ENCODE results near the gene GAK.
"Not testable (repeated sequence)": the region's sequence is repeated elsewhere in the genome, so short reads cannot be mapped to it uniquely, and the experiment has no call there.

The GAK gene

DNA sequence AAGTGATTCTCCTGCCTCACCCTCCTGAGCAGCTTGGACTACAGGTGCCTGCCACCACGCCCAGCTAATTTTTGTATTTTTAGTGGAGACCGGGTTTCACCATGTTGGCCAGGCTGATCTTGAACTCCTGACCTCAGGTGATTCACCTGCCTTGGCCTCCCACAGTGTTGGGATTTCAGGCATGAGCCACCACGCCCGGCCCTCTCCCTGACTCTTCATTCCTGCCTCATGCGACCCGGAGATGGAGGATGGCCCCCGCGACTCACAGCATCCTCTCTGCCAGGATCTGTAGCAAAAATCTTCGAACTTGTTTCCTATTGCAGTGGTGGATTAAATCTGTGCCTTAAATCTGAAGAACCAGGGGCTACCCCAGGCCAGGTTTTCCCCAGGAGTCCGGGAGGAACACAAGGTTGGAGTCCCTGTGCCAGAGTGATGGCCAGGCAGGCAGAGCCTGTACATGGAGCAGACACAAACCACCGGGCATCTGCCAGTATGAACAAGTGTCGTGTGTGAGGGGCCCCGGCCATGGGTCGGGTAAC is 117.7 kb downstream of the GAK start:
- Mint-ChIP-seq H3K4me1 (ENCODE audit: low read depth) (no peaks in the 10 kb centered on the region), H3K27me3 (peaks cover 58% of the 10 kb centered on the region)

DNA sequence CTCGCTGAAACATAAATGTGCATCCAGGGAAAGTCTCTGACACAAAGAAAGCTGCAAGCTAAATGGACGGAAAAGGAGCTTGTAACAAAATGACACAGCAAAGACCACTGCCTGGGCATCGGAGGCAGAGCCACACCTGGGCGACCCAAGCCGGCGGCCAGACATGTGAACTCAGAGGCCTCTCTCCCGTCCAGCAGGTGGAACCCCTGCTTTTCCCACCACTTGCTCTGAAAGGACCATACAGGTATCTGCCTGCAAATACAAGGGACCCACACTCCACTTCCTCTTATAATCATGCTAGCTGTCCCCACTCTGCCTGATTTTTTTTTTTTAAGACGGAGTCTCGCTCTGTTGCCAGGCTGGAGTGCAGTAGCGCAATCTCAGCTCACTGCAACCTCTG is 118.2 kb downstream of the GAK start:
- H3K27me3 Mint-ChIP-seq = peaks cover 55% of the 10 kb centered on the region
- no peak overlapping the region for H3K27ac Mint-ChIP-seq
- no peaks in the 10 kb centered on the region for H3K4me1 Mint-ChIP-seq (ENCODE audit: low read depth)
- H3K4me3 Mint-ChIP-seq = no peak overlapping the region
- DNase-seq = no peak
- H3K36me3 Mint-ChIP-seq (ENCODE audit: low read depth) = no peaks in the 10 kb centered on the region
- H3K9me3 Mint-ChIP-seq = no peaks in the 10 kb centered on the region

More for the DNA sequence above, 117.7 kb downstream of the GAK start:
- H3K27ac Mint-ChIP-seq = no peak overlapping the region
- DNase-seq = no peak
- H3K9me3 Mint-ChIP-seq = no peaks in the 10 kb centered on the region
- H3K4me3 Mint-ChIP-seq = no peak overlapping the region
- H3K36me3 Mint-ChIP-seq (ENCODE audit: low read depth) = no peaks in the 10 kb centered on the region

GRCh38 chr4:808860-809570 is 123.1 kb downstream of the GAK start:
- no peaks in the 10 kb centered on the region for H3K36me3 Mint-ChIP-seq (ENCODE audit: low read depth)
- H3K4me1 Mint-ChIP-seq (ENCODE audit: low read depth) = no peaks in the 10 kb centered on the region
- H3K4me3 Mint-ChIP-seq = no peak overlapping the region
- no peak for DNase-seq
- peaks cover 40% of the 10 kb centered on the region for H3K27me3 Mint-ChIP-seq
- no peak overlapping the region for H3K27ac Mint-ChIP-seq
- peaks cover 2% of the 10 kb centered on the region for H3K9me3 Mint-ChIP-seq

DNA sequence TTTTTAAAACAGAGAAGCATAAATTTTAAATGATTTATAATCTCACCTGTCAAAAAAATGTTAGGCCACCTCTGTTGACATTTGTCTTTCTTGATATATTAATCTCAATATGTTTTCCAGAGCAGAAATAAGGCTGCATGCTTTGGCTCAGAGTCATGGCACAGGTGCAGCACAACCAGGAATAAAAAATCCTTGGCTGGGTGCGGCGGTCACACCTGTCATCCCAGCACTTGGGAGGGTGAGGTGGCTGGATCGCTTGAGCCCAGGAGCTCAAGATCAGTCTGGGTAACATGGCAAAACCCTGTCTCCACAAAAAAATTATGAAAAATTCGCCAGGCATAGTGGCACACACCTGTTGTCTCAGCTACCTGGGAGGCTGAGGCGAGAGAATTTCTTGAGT is 124.3 kb downstream of the GAK start:
- Mint-ChIP-seq H3K27me3 (peaks cover 35% of the 10 kb centered on the region), H3K9me3 (peaks cover 2% of the 10 kb centered on the region), H3K4me3 (no peak overlapping the region), H3K27ac (no peak overlapping the region), H3K4me1 (ENCODE audit: low read depth) (no peaks in the 10 kb centered on the region), H3K36me3 (ENCODE audit: low read depth) (no peaks in the 10 kb centered on the region)
- DNase-seq = no peak

DNA sequence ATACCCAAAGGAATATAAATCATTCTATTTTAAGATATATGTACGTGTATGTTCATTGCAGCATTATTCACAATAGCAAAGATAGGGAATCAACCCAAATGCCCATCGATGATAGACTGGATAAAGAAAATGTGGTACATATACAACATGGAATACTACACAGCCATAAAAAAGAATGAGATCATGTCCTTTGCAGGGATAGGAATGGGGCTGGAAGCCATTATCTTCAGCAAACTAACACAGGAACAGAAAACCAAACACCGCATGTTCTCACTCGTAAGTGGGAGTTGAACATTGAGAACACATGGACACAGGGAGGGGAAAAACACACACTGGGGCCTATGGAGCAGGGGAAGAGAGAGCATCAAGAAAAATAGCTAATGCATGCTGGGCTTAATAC is 125.1 kb downstream of the GAK start:
- peaks cover 27% of the 10 kb centered on the region for H3K27me3 Mint-ChIP-seq
- not testable (repeated sequence) for H3K4me1 Mint-ChIP-seq (ENCODE audit: low read depth); DNase-seq; H3K4me3 Mint-ChIP-seq; H3K36me3 Mint-ChIP-seq (ENCODE audit: low read depth); H3K9me3 Mint-ChIP-seq; H3K27ac Mint-ChIP-seq

- Mint-ChIP-seq H3K9me3 (peaks cover 2% of the 10 kb centered on the region), H3K27me3 (peaks cover 23% of the 10 kb centered on the region), H3K4me3 (no peak overlapping the region), H3K36me3 (ENCODE audit: low read depth) (no peaks in the 10 kb centered on the region), H3K4me1 (ENCODE audit: low read depth) (peaks cover 4% of the 10 kb centered on the region), H3K27ac (no peak overlapping the region)
- no peak for DNase-seq
These were observed 127.3 kb downstream of the GAK start for GRCh38 chr4:804804-805203.

- Mint-ChIP-seq H3K36me3 (ENCODE audit: low read depth) (no peaks in the 10 kb centered on the region), H3K27ac (no peak overlapping the region), H3K4me3 (no peak overlapping the region), H3K9me3 (peaks cover 2% of the 10 kb centered on the region), H3K27me3 (peaks cover 23% of the 10 kb centered on the region), H3K4me1 (ENCODE audit: low read depth) (peaks cover 11% of the 10 kb centered on the region)
- DNase-seq = no peak
These were observed 128.2 kb downstream of the GAK start for GRCh38 chr4:803884-804283.

GRCh38 chr4:801436-802124 is 130.5 kb downstream of the GAK start:
- H3K27ac Mint-ChIP-seq = no peak overlapping the region

More at GRCh38 chr4:801436-802124, 130.5 kb downstream of the GAK start:
- peaks cover 24% of the 10 kb centered on the region for H3K27me3 Mint-ChIP-seq
- DNase-seq = no peak
- H3K4me1 Mint-ChIP-seq (ENCODE audit: low read depth) = peaks cover 16% of the 10 kb centered on the region
- no peaks in the 10 kb centered on the region for H3K36me3 Mint-ChIP-seq (ENCODE audit: low read depth)
- H3K9me3 Mint-ChIP-seq = no peaks in the 10 kb centered on the region
- H3K4me3 Mint-ChIP-seq = no peak overlapping the region
